OCI-LY7 (cell line): ENCODE measurements around the gene KPNA2.

Source experiments
- EZH2phosphoT487 ChIP-seq: fragments of 200-600 bp; sonication (generic); IDR thresholded peaks from 2 replicates; pipeline ENCODE4 v1.6.1; 2018; ENCODE audit warnings: low read depth, borderline replicate concordance, mild to moderate bottlenecking, mixed run types, antibody characterized with exemption, low read length, moderate library complexity, mixed read lengths
- TF ChIP-seq, protein P1 (sequence below): fragments of 200-600 bp; sonication (generic); conservative IDR thresholded peaks from 2 replicates; pipeline ENCODE4 v1.5.1; 2014; ENCODE audit warnings: mild to moderate bottlenecking, antibody characterized with exemption, low read length, moderate library complexity, mixed read lengths

GRCh38 chr17:68019336-68019674 lies 16.2 kb upstream of the KPNA2 start:
- TF ChIP-seq, protein P1, sequence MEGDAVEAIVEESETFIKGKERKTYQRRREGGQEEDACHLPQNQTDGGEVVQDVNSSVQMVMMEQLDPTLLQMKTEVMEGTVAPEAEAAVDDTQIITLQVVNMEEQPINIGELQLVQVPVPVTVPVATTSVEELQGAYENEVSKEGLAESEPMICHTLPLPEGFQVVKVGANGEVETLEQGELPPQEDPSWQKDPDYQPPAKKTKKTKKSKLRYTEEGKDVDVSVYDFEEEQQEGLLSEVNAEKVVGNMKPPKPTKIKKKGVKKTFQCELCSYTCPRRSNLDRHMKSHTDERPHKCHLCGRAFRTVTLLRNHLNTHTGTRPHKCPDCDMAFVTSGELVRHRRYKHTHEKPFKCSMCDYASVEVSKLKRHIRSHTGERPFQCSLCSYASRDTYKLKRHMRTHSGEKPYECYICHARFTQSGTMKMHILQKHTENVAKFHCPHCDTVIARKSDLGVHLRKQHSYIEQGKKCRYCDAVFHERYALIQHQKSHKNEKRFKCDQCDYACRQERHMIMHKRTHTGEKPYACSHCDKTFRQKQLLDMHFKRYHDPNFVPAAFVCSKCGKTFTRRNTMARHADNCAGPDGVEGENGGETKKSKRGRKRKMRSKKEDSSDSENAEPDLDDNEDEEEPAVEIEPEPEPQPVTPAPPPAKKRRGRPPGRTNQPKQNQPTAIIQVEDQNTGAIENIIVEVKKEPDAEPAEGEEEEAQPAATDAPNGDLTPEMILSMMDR: no peak
- no peak for TF ChIP-seq EZH2phosphoT487
